Body of pancreas (tissue), 4 donors: Measurements from ENCODE around the gene ITIH5.

Experiments used
- POLR2A ChIP-seq, 3 donors: fragments of 450-650 bp; IDR thresholded peaks; one replicate each; pipeline ENCODE4 v1.6.1; 2016; ENCODE audit warnings: antibody characterized with exemption in 3 of 3, mild to moderate bottlenecking in 2 of 3
- TF ChIP-seq, protein P1 (sequence below), 7 experiments: fragments of 450-650 bp in 4 of 7; fragments of 200-600 bp in 3 of 7; sonication (generic) in 3 of 7; IDR thresholded peaks; one replicate each; pipeline ENCODE4 v1.5.1; 2016 to 2019; ENCODE audit warnings: antibody characterized with exemption in 7 of 7

DNA sequence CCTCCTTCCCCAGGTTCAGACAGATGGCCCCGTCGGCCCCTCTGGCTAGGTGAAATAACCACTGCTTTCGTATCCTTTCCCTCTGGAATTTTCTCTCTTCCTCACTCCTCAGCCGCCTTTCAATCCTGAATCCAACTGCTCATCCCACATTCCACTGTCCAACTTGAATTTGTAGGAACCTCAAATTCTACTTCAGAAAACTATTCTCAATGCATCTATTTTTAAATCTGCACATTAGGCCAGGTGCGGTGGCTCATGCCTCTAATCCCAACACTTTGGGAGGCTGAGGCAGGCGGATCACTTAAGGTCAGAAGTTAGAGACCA lies 78.9 kb downstream of the ITIH5 start:
- TF ChIP-seq POLR2A (IDR thresholded peaks at IDR 0.05) = no peak
- TF ChIP-seq, protein P1, sequence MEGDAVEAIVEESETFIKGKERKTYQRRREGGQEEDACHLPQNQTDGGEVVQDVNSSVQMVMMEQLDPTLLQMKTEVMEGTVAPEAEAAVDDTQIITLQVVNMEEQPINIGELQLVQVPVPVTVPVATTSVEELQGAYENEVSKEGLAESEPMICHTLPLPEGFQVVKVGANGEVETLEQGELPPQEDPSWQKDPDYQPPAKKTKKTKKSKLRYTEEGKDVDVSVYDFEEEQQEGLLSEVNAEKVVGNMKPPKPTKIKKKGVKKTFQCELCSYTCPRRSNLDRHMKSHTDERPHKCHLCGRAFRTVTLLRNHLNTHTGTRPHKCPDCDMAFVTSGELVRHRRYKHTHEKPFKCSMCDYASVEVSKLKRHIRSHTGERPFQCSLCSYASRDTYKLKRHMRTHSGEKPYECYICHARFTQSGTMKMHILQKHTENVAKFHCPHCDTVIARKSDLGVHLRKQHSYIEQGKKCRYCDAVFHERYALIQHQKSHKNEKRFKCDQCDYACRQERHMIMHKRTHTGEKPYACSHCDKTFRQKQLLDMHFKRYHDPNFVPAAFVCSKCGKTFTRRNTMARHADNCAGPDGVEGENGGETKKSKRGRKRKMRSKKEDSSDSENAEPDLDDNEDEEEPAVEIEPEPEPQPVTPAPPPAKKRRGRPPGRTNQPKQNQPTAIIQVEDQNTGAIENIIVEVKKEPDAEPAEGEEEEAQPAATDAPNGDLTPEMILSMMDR (IDR thresholded peaks at IDR 0.05) = no peak
